ENCODE measurements around the gene RAB6A.

The RAB6A gene

DNA sequence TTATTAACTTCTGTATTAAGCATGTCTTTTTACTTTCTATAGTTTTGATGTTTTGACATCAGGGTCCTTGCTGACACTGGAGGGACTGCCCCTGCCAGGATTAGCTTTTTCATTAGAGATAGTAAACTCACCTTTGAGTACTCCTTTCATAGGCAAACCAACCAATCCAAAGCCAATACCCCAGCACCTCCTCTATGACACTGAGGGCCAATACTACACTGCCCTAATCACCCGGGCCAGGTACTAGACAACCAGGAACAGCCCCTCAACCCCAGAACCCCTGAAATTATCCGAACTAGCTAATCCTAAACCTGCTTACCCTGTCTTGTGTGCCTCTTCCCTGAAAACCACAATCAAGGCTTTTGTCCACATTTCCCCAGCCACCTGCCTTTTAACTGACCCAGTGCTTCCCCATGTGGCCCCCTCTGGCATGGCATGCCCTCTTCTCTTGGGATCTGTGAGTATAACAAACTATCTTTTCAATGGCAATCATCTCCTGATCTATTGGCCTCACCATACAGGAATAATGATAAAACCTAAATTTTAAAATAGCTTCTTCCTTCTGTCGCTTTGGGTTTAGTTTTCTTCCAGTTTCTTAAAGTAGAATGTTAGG is 31.2 kb downstream of the RAB6A start:
- peak; percentile 49 for DNase-seq
- no peaks in the 10 kb centered on the region for H3K27me3 ChIP-seq (ENCODE audit: insufficient read depth, low read depth, severe bottlenecking)
- no peak overlapping the region for H3K27ac ChIP-seq
- TF ChIP-seq, protein P1, sequence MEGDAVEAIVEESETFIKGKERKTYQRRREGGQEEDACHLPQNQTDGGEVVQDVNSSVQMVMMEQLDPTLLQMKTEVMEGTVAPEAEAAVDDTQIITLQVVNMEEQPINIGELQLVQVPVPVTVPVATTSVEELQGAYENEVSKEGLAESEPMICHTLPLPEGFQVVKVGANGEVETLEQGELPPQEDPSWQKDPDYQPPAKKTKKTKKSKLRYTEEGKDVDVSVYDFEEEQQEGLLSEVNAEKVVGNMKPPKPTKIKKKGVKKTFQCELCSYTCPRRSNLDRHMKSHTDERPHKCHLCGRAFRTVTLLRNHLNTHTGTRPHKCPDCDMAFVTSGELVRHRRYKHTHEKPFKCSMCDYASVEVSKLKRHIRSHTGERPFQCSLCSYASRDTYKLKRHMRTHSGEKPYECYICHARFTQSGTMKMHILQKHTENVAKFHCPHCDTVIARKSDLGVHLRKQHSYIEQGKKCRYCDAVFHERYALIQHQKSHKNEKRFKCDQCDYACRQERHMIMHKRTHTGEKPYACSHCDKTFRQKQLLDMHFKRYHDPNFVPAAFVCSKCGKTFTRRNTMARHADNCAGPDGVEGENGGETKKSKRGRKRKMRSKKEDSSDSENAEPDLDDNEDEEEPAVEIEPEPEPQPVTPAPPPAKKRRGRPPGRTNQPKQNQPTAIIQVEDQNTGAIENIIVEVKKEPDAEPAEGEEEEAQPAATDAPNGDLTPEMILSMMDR (IDR thresholded peaks at IDR 0.05; ENCODE audit: low read depth, low read length) = peak; percentile 68
- H3K9me3 ChIP-seq (ENCODE audit: severe bottlenecking) = no peaks in the 10 kb centered on the region
- no peaks in the 10 kb centered on the region; the same call in 1 of the 2 replicates for H3K36me3 ChIP-seq
- no peak overlapping the region for H3K4me3 ChIP-seq (ENCODE audit: low read depth, low read length)

DNA sequence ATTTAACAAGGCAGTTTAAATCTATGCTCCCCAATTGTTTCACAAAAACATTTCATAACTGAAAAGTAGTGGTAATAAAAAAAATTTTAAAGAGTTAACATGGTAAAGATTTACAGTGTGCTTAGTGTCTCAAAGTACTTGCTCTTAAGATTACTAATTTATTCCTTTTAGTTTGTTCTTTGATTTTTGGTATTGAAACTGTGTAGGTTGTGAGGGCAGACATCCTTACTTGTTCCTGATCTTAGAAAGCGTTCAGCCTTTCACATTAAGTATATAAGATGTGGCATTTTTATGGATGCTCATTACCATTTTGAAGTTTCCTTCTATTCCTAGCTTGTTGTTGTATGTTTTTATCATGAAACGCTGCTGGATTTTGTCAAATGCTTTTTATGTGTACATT is 32.9 kb downstream of the RAB6A start:
- no peak for DNase-seq
- Histone ChIP-seq H3K4me3 (ENCODE audit: low read depth, low read length) (no peak overlapping the region), H3K9me3 (ENCODE audit: severe bottlenecking) (no peaks in the 10 kb centered on the region), H3K36me3 (no peaks in the 10 kb centered on the region), H3K27me3 (ENCODE audit: insufficient read depth, low read depth, severe bottlenecking) (no peaks in the 10 kb centered on the region), H3K27ac (no peak overlapping the region)
- TF ChIP-seq, protein P1 (IDR thresholded peaks at IDR 0.05; ENCODE audit: low read depth, low read length) = no peak

DNA sequence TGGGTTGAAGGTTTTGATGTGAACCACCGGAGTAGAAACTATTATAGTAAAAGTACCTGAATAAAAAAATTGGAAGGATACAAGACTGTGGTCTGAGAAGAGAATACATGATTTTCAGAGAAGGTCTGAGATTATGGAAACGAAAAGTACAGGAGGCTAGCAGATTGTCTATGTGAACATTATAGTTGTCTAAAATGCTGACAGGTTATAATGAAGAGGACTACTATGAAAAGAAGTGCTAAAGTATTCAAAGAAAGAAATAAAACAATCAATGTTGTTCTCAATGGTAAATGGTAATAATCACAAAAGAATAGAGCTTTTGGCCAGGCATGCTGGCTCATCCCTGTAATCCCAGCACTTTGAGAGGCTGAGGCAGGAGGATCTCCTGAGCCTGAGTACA is 34.0 kb downstream of the RAB6A start:
- TF ChIP-seq, protein P1 (IDR thresholded peaks at IDR 0.05; ENCODE audit: low read depth, low read length) = no peak
- no peak overlapping the region for H3K27ac ChIP-seq
- DNase-seq = no peak
- no peaks in the 10 kb centered on the region for H3K9me3 ChIP-seq (ENCODE audit: severe bottlenecking)
- no peaks in the 10 kb centered on the region for H3K36me3 ChIP-seq
- H3K4me3 ChIP-seq (ENCODE audit: low read depth, low read length) = no peak overlapping the region
- no peaks in the 10 kb centered on the region for H3K27me3 ChIP-seq (ENCODE audit: insufficient read depth, low read depth, severe bottlenecking)

DNA sequence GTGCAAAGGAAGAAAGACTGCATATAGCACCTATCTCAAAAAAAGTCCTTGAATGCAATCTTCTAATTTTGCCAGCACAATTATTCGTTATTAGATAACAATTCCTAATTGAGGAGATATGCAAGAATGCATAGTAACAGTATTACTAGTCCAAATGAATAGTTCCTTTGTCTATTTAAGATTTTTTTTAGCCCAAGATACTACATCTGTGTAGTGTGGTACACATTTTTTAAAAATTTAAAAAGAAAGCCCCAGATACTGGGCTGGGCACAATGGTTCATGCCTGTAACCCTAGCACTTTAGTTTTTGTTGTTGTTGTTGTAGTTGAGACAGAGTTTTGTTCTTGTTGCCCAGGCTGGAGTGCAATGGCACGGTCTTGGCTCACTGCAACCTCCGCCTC is 43.7 kb downstream of the RAB6A start:
- TF ChIP-seq, protein P1 (IDR thresholded peaks at IDR 0.05; ENCODE audit: low read depth, low read length) = no peak
- H3K27ac ChIP-seq = no peak overlapping the region
- peaks cover 9% of the 10 kb centered on the region for H3K36me3 ChIP-seq
- no peak for DNase-seq
- no peaks in the 10 kb centered on the region for H3K27me3 ChIP-seq (ENCODE audit: insufficient read depth, low read depth, severe bottlenecking)
- no peaks in the 10 kb centered on the region for H3K9me3 ChIP-seq (ENCODE audit: severe bottlenecking)
- H3K4me3 ChIP-seq (ENCODE audit: low read depth, low read length) = no peak overlapping the region

DNA sequence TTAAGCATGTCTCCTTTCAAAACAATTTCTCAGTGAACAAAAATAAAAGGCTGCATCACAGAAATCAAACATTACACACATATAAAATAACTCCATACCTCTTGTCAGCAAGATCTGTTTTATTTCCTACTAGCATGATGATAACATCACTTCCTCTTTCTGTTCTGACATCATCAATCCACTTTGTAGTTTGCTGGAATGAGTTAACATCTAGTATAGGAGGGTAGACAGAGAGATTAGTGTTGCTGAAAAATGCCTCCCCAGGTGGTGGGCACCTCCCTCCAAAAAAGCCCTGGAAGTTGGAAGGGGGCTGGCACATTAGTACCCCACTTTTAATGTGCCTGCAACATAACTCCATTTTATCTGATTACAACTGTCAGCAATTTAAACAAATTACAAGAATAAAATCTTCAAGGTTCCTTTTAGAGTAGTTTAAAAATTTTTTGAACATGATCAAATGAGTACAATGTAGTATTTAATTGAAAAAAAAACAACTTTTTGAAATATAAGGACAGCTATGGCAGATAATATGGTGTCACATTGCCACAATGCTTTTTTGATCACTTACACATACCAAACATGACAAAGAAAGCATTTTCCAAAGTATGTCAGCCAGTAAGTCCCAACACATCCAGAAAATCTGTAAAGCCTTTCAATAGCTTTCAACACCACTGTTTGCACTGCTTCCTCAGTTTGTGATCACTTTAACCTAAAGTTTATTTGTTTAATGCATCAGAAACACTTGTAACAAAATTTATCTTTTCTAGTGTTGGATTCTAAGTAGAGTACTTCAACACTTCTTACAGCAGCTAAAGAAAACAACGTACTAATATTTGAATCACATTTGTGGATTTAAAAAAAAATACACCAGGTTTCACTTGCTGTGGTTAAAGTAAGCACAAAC is 44.5 kb downstream of the RAB6A start:
- Histone ChIP-seq H3K4me3 (ENCODE audit: low read depth, low read length) (no peak overlapping the region), H3K27me3 (ENCODE audit: insufficient read depth, low read depth, severe bottlenecking) (no peaks in the 10 kb centered on the region), H3K9me3 (ENCODE audit: severe bottlenecking) (no peaks in the 10 kb centered on the region), H3K27ac (no peak overlapping the region), H3K36me3 (peaks cover 9% of the 10 kb centered on the region)
- no peak for DNase-seq
- TF ChIP-seq, protein P1 (IDR thresholded peaks at IDR 0.05; ENCODE audit: low read depth, low read length) = no peak

All from WERI-Rb-1 (cell line).